NB4 (cell line): Measurements from ENCODE around the gene UBIAD1.

Experiments
- DNase-seq: peaks from one replicate; pipeline ENCODE4 v3.0.0; 2010; ENCODE audit warnings: low read depth
- H3K4me3 ChIP-seq: one replicate; pipeline ENCODE4 v1.5.1; 2011; ENCODE audit warnings: mild to moderate bottlenecking, low read depth, low read length, moderate library complexity
- MYC ChIP-seq: IDR thresholded peaks from 2 replicates; pipeline ENCODE4 v1.6.1; 2011; ENCODE audit warnings: low read depth, low read length
- POLR2A ChIP-seq: IDR thresholded peaks from 2 replicates; pipeline ENCODE4 v1.6.1; 2011; ENCODE audit warnings: mild to moderate bottlenecking; ENCODE audit not compliant: insufficient read length; ENCODE audit errors: extremely low read depth
- TF ChIP-seq, protein P1 (sequence below): IDR thresholded peaks from 2 replicates; pipeline ENCODE4 v1.6.1; 2011; ENCODE audit warnings: low read depth, low read length
- TF ChIP-seq, protein P2 (sequence below): IDR thresholded peaks from one replicate; pipeline ENCODE4 v1.5.1; 2012; ENCODE audit warnings: low read depth, low read length

The UBIAD1 gene

DNA sequence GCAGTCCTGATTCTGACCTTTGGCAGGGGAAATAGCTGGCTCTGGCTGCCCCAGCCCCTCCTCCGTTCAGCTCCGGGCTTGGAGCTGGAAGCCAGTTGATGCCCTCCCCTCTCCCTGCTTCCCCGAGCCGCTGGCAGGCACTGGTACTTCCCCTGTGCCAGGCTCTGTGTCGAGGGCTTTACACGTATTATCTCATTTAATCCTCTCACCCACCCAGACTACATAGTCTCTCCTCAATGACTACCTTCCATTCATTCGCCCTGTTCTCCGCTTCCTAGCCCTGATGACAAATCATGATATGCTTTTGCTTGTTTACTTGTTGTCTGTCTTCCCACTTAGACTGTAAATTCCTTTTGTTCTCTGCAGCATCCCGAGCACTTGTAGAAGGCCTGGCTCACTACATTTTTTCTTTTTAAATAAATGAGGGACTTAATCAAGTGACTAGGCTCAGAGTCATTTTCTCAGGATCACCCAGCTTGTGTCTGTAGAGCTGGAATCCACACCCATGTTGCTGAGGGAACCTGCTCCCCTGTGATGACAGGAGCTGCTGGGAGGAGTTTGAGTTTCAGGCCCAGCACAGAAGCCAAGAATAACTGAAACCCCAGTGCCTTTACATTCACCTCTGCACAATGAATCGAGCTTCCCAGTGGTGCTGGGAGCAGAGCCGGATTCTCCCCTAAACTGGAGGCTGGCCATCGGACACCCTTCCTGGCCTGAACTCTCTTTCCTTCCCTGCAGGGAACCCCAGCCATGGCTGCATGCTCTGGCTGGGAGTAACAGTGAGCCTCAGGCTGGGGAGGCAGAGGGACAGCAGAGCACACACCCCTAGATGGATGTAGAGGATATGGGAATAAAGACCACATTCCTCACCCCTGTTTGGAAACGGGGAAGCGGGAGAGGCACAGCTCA lies 58.3 kb downstream of the UBIAD1 start:
- no peak for DNase-seq
- H3K4me3 ChIP-seq = no peak overlapping the region
- no peak for TF ChIP-seq MYC
- TF ChIP-seq, protein P1, sequence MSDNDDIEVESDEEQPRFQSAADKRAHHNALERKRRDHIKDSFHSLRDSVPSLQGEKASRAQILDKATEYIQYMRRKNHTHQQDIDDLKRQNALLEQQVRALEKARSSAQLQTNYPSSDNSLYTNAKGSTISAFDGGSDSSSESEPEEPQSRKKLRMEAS = no peak
- TF ChIP-seq, protein P2, sequence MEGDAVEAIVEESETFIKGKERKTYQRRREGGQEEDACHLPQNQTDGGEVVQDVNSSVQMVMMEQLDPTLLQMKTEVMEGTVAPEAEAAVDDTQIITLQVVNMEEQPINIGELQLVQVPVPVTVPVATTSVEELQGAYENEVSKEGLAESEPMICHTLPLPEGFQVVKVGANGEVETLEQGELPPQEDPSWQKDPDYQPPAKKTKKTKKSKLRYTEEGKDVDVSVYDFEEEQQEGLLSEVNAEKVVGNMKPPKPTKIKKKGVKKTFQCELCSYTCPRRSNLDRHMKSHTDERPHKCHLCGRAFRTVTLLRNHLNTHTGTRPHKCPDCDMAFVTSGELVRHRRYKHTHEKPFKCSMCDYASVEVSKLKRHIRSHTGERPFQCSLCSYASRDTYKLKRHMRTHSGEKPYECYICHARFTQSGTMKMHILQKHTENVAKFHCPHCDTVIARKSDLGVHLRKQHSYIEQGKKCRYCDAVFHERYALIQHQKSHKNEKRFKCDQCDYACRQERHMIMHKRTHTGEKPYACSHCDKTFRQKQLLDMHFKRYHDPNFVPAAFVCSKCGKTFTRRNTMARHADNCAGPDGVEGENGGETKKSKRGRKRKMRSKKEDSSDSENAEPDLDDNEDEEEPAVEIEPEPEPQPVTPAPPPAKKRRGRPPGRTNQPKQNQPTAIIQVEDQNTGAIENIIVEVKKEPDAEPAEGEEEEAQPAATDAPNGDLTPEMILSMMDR = no peak
- TF ChIP-seq POLR2A = no peak

DNA sequence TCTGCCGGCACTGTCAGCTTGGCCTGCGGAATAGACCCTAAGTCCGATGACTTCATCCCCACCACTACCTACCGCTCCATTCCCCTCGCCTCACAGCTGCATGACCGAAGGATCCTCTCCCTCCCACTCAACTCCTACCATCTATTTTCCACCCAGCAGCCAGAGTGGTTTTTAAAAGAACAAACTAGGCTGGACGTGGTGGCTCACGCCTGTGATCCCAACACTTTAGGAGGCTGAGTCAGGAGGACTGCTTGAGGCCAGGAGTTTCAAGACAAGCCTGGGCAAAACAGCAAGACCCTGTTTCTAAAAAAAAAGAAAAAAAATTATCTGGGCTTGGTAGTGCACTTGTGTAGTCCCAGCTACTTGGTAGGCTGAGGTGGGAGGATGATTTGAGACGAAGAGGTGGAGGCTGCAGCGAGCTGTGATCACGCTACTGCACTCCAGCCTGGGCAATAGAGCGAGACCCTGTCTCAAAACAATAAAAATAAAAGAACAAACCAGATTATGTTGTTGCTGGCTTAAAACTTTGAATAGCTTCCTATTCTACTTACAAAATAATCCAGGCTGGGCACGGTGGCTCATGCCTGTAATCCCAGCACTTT lies 59.0 kb downstream of the UBIAD1 start:
- H3K4me3 ChIP-seq = no peak overlapping the region
- no peak for DNase-seq
- no peak for TF ChIP-seq MYC
- TF ChIP-seq, protein P2 = no peak

DNA sequence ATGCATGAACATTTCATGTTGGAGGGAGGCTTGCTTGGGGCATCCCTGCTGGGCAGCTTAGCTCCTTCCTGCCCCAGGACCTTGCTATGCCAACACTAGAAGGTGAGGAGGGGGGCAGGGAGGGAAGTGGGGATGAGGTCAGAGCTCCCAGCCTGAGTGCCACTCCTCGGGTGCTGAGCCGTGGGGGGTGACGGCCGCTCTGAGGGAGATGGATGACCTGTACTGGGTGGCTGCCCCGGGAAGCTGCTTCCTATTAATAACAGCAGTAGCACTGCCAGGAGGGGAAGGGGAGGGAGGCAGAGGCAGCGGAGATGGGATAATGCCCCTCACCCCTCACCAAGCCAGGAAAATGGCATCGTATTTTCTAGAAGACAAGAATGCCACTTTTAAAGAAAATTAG lies 60.6 kb downstream of the UBIAD1 start:
- no peak overlapping the region for H3K4me3 ChIP-seq
- TF ChIP-seq, protein P2 = no peak
- TF ChIP-seq POLR2A (no peak), MYC (no peak)
- TF ChIP-seq, protein P1 = no peak
- no peak for DNase-seq

DNA sequence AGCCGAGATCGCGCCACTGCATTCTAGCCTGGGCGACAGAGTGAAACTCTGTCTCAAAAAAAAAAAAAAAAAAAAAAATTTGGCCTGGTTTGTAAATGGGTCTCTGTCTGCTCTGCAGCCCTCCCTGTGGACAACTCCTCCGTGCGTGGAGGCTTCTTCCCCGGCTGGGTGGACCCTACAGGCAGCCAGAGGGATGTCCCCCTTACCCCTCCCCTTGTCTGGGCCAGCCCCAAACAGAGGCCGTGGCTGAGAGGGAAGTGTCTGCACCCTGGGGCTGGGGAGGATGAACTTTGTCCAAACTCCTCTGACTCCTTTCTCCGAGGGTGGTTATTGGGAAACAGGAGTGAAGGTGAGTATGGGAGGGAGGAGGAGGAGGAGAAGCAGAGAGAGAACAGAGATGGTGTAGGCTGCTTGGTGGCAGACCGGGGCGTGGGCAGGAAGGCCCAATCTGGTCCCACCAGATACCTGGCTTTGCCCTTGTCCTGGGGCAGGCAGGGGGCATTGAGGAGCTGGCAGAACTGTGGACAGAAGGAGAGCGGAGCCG lies 61.3 kb downstream of the UBIAD1 start:
- DNase-seq = no peak
- TF ChIP-seq POLR2A (no peak), MYC (no peak)
- TF ChIP-seq, protein P1 = no peak
- TF ChIP-seq, protein P2 = no peak
- no peak overlapping the region for H3K4me3 ChIP-seq

DNA sequence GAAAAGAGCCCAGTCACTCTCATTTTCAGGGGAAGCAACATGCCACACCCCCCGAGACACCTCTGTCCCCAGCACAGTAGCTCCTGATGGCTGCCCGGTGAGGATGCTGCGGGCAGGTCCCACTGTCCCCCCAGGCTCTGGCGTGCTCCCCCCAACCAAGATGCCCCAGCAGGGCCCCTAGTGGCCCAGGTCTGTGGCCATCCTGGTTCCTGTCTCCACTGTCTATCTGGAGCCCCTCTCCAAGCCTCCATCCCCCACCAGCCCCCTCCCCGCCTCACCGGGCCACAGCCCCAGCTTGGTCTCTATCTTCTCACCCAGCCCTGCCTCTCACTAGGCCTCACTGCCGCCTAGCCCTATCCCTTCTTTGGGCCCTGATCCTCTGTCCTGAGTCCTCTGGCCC lies 61.8 kb downstream of the UBIAD1 start:
- H3K4me3 ChIP-seq = no peak overlapping the region
- TF ChIP-seq, protein P2 = no peak
- TF ChIP-seq POLR2A = no peak
- TF ChIP-seq, protein P1 = no peak
- TF ChIP-seq MYC = no peak
- DNase-seq = no peak
